A673 (cell line): Measurements from ENCODE around the gene ZNF622. TPM values are rescaled to one million over a fixed set of nuclear protein-coding genes. Genes with fewer than 3 reads are reported as not detected.

Experiments used
- BruUV-seq: library from RNA; stranded (reverse); fragments of 400-500 nt; replicated peaks from 2 replicates; lab custom pipeline; 2021; lab: Mats Ljungman, UMichigan
- CTCF ChIA-PET: fragments of 300-600 bp; sonication (Branson Sonifier 250); formaldehyde crosslinking; loops from one replicate; lab custom pipeline; 2022; ENCODE audit warnings: antibody characterized with exemption; lab: Charles Lee
- POLR2A ChIA-PET: fragments of 300-600 bp; sonication (Branson Sonifier 250); formaldehyde crosslinking; loops from one replicate; lab custom pipeline; 2022; ENCODE audit warnings: antibody characterized with exemption; ENCODE audit not compliant: low non-redundant PET; lab: Charles Lee
- DNase-seq: peaks from one replicate; pipeline ENCODE4 v3.0.0-alpha.2; 2015; ENCODE audit warnings: low spot score
- H3K27ac ChIP-seq: fragments of 200-600 bp; sonication (generic); 2 replicates; pipeline ENCODE4 v1.5.1; 2016; ENCODE audit warnings: mixed run types, low read depth, mild to moderate bottlenecking, mixed read lengths, antibody characterized with exemption, low read length; ENCODE audit not compliant: poor library complexity, severe bottlenecking
- H3K27me3 ChIP-seq: fragments of 200-600 bp; sonication (generic); replicated peaks from 2 replicates; pipeline ENCODE4 v1.6.1; 2017; ENCODE audit warnings: mixed run types, low read depth, mild to moderate bottlenecking, mixed read lengths, antibody characterized with exemption, low read length; ENCODE audit not compliant: insufficient read depth, poor library complexity
- H3K36me3 ChIP-seq: fragments of 200-600 bp; sonication (generic); 2 replicates; pipeline ENCODE4 v1.6.1; 2016; ENCODE audit warnings: mixed run types, mild to moderate bottlenecking, mixed read lengths, antibody characterized with exemption, low read length; ENCODE audit not compliant: insufficient read depth, poor library complexity, severe bottlenecking
- H3K4me1 ChIP-seq: fragments of 200-600 bp; sonication (generic); 2 replicates; pipeline ENCODE4 v1.6.1; 2017; ENCODE audit warnings: mixed run types, mild to moderate bottlenecking, mixed read lengths, antibody characterized with exemption, low read length; ENCODE audit not compliant: insufficient read depth, poor library complexity, severe bottlenecking
- H3K4me3 ChIP-seq: fragments of 200-600 bp; sonication (generic); 2 replicates; pipeline ENCODE4 v1.5.1; 2016; ENCODE audit warnings: low read depth, mixed run types, mild to moderate bottlenecking, mixed read lengths, low read length; ENCODE audit not compliant: poor library complexity, severe bottlenecking
- H3K9me3 ChIP-seq: fragments of 200-600 bp; sonication (generic); 2 replicates; pipeline ENCODE4 v1.6.1; 2016; ENCODE audit warnings: mixed run types, low read depth, mild to moderate bottlenecking, mixed read lengths, antibody characterized with exemption, low read length; ENCODE audit not compliant: poor library complexity, severe bottlenecking
- CTCF ChIP-seq: fragments of 300-800, 200-600 bp; sonication (generic); conservative IDR thresholded peaks from 2 replicates; pipeline ENCODE4 v1.5.1; 2017; ENCODE audit warnings: low read depth, mild to moderate bottlenecking, antibody characterized with exemption, low read length, moderate library complexity, mixed read lengths
- EZH2 ChIP-seq: fragments of 200-600 bp; sonication (generic); IDR thresholded peaks from 2 replicates; pipeline ENCODE4 v1.6.1; 2017; ENCODE audit warnings: borderline replicate concordance, low read depth, mild to moderate bottlenecking, mixed read lengths, antibody characterized with exemption, low read length; ENCODE audit not compliant: poor library complexity, severe bottlenecking
- intact Hi-C: fragments of 100-400 bp; cut with micrococcal nuclease; formaldehyde crosslinking; loops from one replicate; pipeline ENCODE4 v1.10.0; 2022; ENCODE audit not compliant: unreplicated experiment
- total RNA-seq: library from RNA; stranded (reverse); gene quantifications from 2 replicates; pipeline ENCODE4 v1.2.3, GENCODE V29; 2021

ZNF622 gene
- total RNA-seq, 1 experiment from 2014 or later: 36.0 TPM

- no peak overlapping the region for H3K4me3 ChIP-seq
- peaks cover 7% of the 10 kb centered on the region for H3K4me1 ChIP-seq
- no peak for DNase-seq
- no peak overlapping the region for H3K27ac ChIP-seq
- ChIA-PET CTCF (no interaction called here), POLR2A (no interaction called here)
- H3K27me3 ChIP-seq: no peaks in the 10 kb centered on the region
- no peaks in the 10 kb centered on the region for H3K9me3 ChIP-seq
- BruUV-seq: no TSS peak
- intact Hi-C loops: no loop called here
- TF ChIP-seq CTCF (no peak), EZH2 (no peak)
- H3K36me3 ChIP-seq: no peaks in the 10 kb centered on the region
Measured at GRCh38 chr5:16490911-16491310, 25.3 kb upstream of the ZNF622 start.

- ChIA-PET CTCF (interaction anchor here (1.2 kb wide), 1 partner anchor 63 kb away, joined by 4 read pairs; no protein-coding TSS in a partner anchor), POLR2A (no interaction called here)
- Histone ChIP-seq H3K4me1 (peaks cover 7% of the 10 kb centered on the region), H3K27ac (no peak overlapping the region), H3K27me3 (no peaks in the 10 kb centered on the region), H3K4me3 (no peak overlapping the region), H3K36me3 (no peaks in the 10 kb centered on the region), H3K9me3 (no peaks in the 10 kb centered on the region)
- intact Hi-C loops: loop anchor here (1.0 to 10.0 kb wide), 4 partner anchors 61 to 715 kb away; no protein-coding TSS in a partner anchor
- BruUV-seq: no TSS peak
- TF ChIP-seq CTCF: peak; percentile 76
- no peak for TF ChIP-seq EZH2
- DNase-seq: peak; percentile 66
Measured at GRCh38 chr5:16489322-16489791, 23.8 kb upstream of the ZNF622 start.

- Histone ChIP-seq H3K27me3 (no peaks in the 10 kb centered on the region), H3K4me1 (peaks cover 4% of the 10 kb centered on the region), H3K4me3 (no peak overlapping the region), H3K27ac (no peak overlapping the region), H3K36me3 (no peaks in the 10 kb centered on the region), H3K9me3 (no peaks in the 10 kb centered on the region)
- intact Hi-C loops: loop anchor here (5.0 to 10.0 kb wide), 2 partner anchors 190 to 297 kb away; no protein-coding TSS in a partner anchor
- TF ChIP-seq CTCF (no peak), EZH2 (no peak)
- no TSS peak for BruUV-seq
- ChIA-PET CTCF (no interaction called here), POLR2A (no interaction called here)
- no peak for DNase-seq
Measured at GRCh38 chr5:16487456-16487855, 21.9 kb upstream of the ZNF622 start.
